Muscle of leg (tissue), 11 donors: ENCODE results near the gene FADS2. TPM values are rescaled to one million over a fixed set of nuclear protein-coding genes. Genes with fewer than 3 reads are reported as not detected.
A peak's percentile ranks its signal among the peaks of the same experiment; 100 is the strongest.

Experiments
- DNase-seq: peaks from one replicate; pipeline ENCODE4 v3.0.0; 2013
- H3K27ac ChIP-seq: one replicate; pipeline ENCODE4 v1.5.1; 2013; ENCODE audit warnings: mild to moderate bottlenecking, low read length, control low read depth
- H3K27me3 ChIP-seq: one replicate; pipeline ENCODE4 v1.6.1; 2013; ENCODE audit warnings: low read length; ENCODE audit not compliant: control insufficient read depth, insufficient read depth
- H3K36me3 ChIP-seq: one replicate; pipeline ENCODE4 v1.6.1; 2013; ENCODE audit warnings: low read length; ENCODE audit not compliant: control insufficient read depth, insufficient read depth
- H3K4me1 ChIP-seq: one replicate; pipeline ENCODE4 v1.6.1; 2013; ENCODE audit warnings: low read length; ENCODE audit not compliant: control insufficient read depth, insufficient read depth
- H3K4me3 ChIP-seq: one replicate; pipeline ENCODE4 v1.5.1; 2013; ENCODE audit warnings: low read length, control low read depth
- H3K9me3 ChIP-seq: replicated peaks from 2 replicates; pipeline ENCODE4 v1.6.1; 2013; ENCODE audit warnings: low read depth, low read length; ENCODE audit not compliant: control insufficient read depth
- WGBS: methylation state at CpG from one replicate; pipeline ENCODE4 v1.1.5; 2013; ENCODE audit warnings: missing lambda C conversion rate; ENCODE audit not compliant: insufficient coverage; 5-methylcytosine and 5-hydroxymethylcytosine counted together
- polyA plus RNA-seq, 8 donors: library from polyadenylated mRNA; unstranded; fragments of 120-200 nt; gene quantifications; one replicate each; pipeline versions ENCODE4 v1.2.1 to v1.2.3, GENCODE V29; 2013; ENCODE audit warnings: inconsistent platforms in 1 of 8, low replicate concordance in 1 of 8; ENCODE audit not compliant: insufficient read length in 8 of 8, insufficient read depth in 1 of 8
- total RNA-seq: library from RNA; stranded (reverse); fragments of 120-200 nt; gene quantifications from one replicate; pipeline ENCODE4 v1.2.4, GENCODE V29; 2013

The FADS2 gene
- total and polyA plus RNA-seq, 9 donors = 46.1 to 130 (median 91.4) TPM

DNA sequence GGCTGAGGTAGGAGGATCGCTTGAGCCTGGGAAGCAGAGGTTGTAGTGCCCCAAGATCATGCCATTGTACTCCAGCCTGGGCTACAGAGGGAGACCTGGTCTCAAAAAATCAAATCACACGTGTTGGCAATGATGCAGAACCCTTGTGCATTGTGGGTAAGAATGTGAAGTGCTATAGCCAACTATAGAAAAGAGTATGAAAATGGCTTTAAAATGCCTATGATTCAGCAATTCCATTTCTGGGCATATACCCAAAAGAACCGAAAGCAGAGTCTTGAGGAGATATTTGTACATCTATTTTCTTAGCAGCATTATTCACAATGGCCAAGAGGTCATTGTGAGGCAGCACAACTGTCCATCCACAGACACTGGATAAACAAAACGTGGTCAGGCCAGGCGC is 65.9 kb downstream of the FADS2 start:
- WGBS = 67% methylated on average over 3 of the region's 5 CpGs
- H3K9me3 ChIP-seq = no peaks in the 10 kb centered on the region
- H3K4me3 ChIP-seq = no peak overlapping the region
- H3K27me3 ChIP-seq = no peaks in the 10 kb centered on the region
- peak overlapping the region; percentile 47 for H3K27ac ChIP-seq
- peaks cover 29% of the 10 kb centered on the region for H3K36me3 ChIP-seq
- DNase-seq = peak; percentile 92
- H3K4me1 ChIP-seq = peaks cover 29% of the 10 kb centered on the region

DNA sequence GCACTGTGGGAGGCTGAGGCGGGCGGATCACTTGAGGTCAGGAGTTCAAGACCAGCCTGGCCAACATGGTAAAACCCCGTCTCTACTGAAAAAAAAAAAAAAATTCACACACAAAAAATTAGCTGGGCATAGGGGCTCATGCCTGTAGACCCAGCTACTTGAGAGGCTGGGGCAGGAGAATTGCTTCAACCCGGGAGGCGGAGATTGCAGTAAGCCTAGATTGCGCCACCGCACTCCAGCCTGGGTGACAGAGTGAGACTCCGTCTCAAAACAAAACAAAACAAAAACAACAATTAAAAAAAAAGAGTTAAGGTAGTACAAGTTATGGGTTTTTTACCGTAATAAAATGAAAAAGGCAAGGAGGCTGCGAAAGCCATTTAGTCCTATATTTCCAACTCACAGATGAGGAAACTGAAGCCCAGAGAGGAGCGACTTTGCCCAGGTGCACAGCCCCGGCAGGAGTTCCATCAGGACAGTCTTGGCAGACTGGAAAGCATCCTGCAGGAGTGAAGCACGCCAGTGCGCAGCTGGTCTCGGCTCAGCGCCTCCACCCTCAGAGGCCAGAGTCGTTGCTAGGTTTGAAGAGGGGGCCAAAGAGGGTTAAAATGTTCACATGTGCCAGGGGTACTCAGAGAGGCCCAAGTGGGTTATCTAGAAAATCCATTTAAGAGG is 67.1 kb downstream of the FADS2 start:
- H3K4me1 ChIP-seq = peaks cover 26% of the 10 kb centered on the region
- no peak overlapping the region for H3K4me3 ChIP-seq
- H3K27ac ChIP-seq = no peak overlapping the region
- no peaks in the 10 kb centered on the region for H3K9me3 ChIP-seq
- H3K36me3 ChIP-seq = peaks cover 37% of the 10 kb centered on the region
- no peaks in the 10 kb centered on the region for H3K27me3 ChIP-seq
- WGBS = 44% methylated on average over 7 of the region's 17 CpGs
- no peak for DNase-seq

DNA sequence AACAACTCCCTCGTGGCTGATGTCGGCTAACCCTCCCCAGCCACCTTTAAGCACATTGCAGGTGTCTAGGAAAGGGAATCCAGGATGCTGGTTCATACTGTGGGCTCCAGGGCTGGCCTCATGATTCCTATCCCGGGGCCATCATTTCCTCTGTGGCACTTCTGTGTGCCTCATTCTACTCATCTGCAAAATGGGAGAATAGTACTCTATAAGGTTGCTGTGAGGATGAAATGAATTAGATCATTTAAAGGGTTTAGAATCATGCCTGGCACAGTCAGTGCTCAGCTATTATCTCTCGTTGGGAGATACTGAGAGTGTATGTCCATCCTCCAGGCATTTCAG is 67.6 kb downstream of the FADS2 start:
- peaks cover 21% of the 10 kb centered on the region for H3K4me1 ChIP-seq
- H3K36me3 ChIP-seq = peaks cover 41% of the 10 kb centered on the region
- H3K4me3 ChIP-seq = no peak overlapping the region
- no peaks in the 10 kb centered on the region for H3K9me3 ChIP-seq
- H3K27me3 ChIP-seq = no peaks in the 10 kb centered on the region
- WGBS = 60% methylated on average over 1 of the region's 4 CpGs
- DNase-seq = no peak
- H3K27ac ChIP-seq = no peak overlapping the region

DNA sequence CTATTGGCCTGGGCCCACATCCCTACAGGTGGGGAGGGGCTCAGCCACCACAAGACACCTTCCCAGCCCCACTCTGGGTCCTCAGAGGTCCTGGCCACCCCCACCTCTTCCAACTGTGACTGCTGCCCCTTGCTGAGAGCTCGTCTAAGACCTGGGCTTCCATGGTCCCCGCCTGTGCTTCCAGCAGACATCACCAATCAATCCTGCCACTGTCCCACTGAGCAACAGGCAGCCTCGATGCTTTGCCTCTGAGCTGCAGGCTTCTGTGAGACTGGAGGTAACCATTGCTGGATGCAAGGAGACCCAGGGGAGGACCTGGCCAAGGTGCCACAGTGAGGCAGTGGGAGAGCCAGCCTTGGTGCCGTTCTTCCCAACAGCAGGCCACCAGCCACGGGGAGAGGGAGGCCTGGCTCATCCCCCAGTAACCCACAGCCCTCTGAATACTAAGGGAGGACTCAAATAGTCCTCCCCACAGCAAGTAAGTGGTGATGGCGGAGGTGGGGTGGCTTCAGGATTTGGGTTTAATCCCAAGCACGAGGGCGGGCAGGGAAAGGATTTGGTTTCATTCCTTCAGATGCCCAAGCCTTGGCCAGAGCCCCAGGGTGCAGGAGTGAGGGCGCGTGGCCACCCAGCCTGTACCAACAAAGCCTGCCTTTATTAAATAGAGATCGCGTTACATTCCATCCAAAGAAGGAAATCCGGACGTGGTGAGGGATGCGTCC is 68.7 kb downstream of the FADS2 start:
- peaks cover 16% of the 10 kb centered on the region for H3K4me1 ChIP-seq
- WGBS = 63% methylated on average over 11 of the region's 15 CpGs
- H3K36me3 ChIP-seq = peaks cover 50% of the 10 kb centered on the region
- no peak overlapping the region for H3K27ac ChIP-seq
- H3K9me3 ChIP-seq = no peaks in the 10 kb centered on the region
- H3K27me3 ChIP-seq = no peaks in the 10 kb centered on the region
- no peak for DNase-seq
- H3K4me3 ChIP-seq = no peak overlapping the region

DNA sequence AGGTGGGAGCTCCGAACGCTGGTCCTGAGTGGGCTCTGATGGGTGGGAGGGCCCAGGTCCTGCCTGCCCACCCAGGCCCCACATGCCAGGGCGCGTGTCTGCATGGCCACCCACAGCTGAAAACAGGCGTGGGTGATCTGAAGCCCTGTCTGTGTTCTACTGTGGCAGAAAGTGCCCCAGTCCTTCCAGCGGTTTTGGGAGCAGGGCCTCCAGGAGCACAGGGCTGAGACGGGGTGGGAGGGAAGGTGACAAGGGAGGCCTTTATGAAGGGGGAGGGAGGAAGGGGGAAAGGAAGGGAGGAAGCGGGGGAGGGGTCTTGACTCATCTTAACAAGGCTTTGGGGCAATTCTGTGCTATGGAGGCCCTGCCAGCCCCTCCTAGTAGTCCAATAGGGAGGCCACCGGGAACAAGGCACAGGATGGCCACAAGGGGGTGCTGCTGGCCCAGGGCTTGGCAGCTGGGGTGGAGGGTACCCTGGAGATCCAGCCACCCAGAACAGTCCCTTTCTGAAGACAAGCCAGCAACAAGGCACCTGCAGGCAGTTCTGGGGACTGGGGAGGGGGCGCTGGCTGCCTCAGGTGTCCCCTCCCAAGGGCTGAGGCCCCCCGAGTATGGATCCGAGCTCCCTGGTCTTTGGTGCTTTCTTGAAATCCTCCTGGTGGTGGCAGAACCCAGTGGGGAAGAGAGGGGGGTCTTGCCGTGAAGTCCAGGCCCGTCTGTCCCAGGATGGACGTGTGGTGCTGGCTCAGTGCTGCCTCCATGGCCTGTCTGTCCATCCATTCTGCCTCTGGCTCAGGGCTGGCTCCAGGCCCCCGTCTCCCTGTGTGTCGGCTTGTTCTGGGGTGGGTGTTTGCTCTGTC is 69.5 kb downstream of the FADS2 start:
- peak; percentile 62 for DNase-seq
- Histone ChIP-seq H3K4me1 (peaks cover 13% of the 10 kb centered on the region), H3K4me3 (no peak overlapping the region), H3K27ac (no peak overlapping the region), H3K9me3 (no peaks in the 10 kb centered on the region), H3K27me3 (no peaks in the 10 kb centered on the region), H3K36me3 (peaks cover 53% of the 10 kb centered on the region)
- WGBS = 62% methylated on average over 13 of the region's 17 CpGs

DNA sequence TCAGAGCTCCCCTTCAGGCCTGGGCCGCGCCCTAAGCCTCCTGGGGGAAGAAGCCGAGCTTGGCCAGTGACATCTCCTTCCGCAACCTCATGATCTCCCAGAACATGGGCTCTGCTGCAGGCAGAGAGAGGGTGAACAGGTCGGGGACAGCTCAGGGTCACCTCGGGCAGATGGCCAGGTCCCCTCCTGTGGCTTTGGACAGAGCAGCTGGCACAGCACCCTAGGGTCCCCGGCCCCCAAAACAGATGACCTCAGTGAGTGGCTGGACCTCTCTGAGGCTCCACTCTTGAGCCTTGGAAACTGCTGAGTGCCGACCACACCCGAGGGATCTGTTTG is 70.1 kb downstream of the FADS2 start:
- Histone ChIP-seq H3K27me3 (no peaks in the 10 kb centered on the region), H3K4me3 (no peak overlapping the region), H3K27ac (no peak overlapping the region), H3K36me3 (peaks cover 55% of the 10 kb centered on the region), H3K4me1 (peaks cover 13% of the 10 kb centered on the region), H3K9me3 (no peaks in the 10 kb centered on the region)
- no peak for DNase-seq
- WGBS = 62% methylated on average over 9 of the region's 9 CpGs

DNA sequence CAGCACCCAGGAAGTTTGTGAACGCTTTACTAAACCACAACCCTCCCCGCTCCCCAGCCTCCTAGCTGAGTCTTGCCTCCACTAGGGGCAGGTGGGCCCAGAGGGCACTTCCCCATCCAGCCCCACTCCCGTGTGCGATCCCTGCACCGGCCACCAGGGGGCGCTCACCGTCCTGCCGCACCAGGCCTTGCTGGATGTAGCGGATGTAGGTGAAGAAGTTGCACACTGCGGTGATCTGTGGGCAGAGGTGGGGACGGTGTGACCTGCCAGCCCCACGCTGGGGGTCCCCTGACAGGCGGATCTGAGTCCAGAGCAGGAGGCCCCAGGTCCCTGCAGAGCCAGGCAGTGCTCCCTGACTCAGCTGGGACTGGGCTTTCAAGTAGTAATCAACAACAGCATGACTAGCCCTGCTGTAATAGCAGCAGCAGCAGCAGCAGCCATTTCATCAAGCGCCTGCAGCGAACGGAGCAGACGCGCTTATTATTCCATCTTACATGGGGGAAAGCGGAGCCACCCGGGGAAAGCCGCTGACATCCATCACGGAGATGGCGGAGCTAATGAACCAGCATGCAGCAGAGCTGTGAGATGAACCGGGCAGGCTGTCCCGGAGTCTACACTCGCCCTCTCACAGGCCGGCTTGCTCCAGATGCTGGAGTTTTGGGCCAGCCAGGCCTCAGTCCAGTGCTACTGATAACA is 71.2 kb downstream of the FADS2 start:
- Histone ChIP-seq H3K27ac (no peak overlapping the region), H3K4me1 (peaks cover 13% of the 10 kb centered on the region), H3K36me3 (peaks cover 63% of the 10 kb centered on the region), H3K9me3 (no peaks in the 10 kb centered on the region), H3K27me3 (no peaks in the 10 kb centered on the region), H3K4me3 (no peak overlapping the region)
- 49% methylated on average over 17 of the region's 27 CpGs for WGBS
- peak; percentile 78 for DNase-seq

DNA sequence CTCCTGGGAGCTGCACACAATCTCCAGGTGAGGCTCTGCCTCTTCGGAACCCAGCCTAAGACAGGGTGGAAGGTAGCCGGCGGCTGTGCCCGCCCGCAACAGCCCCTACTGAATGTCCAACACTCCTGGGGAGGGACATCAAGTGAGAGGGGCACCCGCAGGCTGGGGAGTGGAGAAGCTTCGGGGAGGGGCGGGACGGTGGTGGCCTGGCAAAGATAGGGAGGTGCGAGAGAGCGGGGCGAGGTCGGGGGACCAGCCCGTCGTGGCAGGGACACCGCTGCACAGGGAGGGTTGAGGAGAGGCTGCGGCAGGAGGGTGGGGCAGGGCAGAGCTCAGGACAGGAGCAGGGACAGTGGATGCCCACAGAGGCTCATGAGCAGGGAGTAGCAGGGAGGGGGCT is 72.2 kb downstream of the FADS2 start:
- H3K36me3 ChIP-seq = peaks cover 69% of the 10 kb centered on the region
- H3K9me3 ChIP-seq = no peaks in the 10 kb centered on the region
- H3K27ac ChIP-seq = no peak overlapping the region
- H3K4me1 ChIP-seq = peaks cover 13% of the 10 kb centered on the region
- no peaks in the 10 kb centered on the region for H3K27me3 ChIP-seq
- no peak for DNase-seq
- 81% methylated on average over 14 of the region's 17 CpGs for WGBS
- H3K4me3 ChIP-seq = no peak overlapping the region

DNA sequence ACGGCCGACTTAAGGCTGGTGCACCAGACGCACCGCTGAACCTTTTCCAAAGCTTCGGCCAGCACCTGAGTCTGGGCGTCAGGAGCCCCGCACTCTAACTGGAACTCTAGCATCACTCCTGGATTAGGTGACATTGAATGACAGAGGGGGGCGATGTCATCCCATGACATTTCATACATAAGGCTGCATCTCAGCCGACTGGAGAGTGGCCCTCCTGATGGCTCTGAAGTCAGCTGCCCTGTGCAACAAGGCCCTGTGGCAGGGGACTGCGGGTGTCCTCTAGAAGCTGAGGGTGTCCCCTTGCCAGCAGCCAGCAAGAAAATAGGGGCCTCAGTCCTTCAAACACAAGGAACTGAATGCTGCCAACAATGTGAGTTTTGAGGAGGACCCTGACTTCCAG is 73.3 kb downstream of the FADS2 start:
- H3K27me3 ChIP-seq = no peaks in the 10 kb centered on the region
- H3K9me3 ChIP-seq = no peaks in the 10 kb centered on the region
- WGBS = 80% methylated on average over 10 of the region's 10 CpGs
- peaks cover 71% of the 10 kb centered on the region for H3K36me3 ChIP-seq
- peaks cover 13% of the 10 kb centered on the region for H3K4me1 ChIP-seq
- DNase-seq = no peak
- H3K27ac ChIP-seq = no peak overlapping the region
- no peak overlapping the region for H3K4me3 ChIP-seq

DNA sequence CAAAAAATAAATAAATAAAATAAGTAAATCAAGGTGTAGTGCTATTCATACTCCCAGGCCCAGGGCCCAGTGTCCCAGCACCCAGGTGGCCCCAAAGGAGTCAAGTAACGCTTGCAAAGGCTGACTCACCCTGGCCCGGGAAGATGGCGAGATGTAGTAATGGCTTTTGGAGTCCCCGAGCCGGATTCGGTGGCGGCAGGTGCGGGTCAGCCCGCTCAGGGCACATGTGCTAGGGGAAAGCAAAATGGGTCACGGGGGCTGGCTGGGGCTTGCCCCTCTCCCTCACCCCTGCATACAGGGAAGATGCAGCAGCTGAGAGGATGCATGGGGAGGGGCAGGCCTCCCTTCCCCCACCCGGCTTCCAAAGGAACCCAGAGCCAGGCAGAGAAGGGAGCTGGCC is 74.2 kb downstream of the FADS2 start:
- WGBS = 82% methylated on average over 1 of the region's 11 CpGs
- Histone ChIP-seq H3K9me3 (no peaks in the 10 kb centered on the region), H3K27me3 (no peaks in the 10 kb centered on the region), H3K4me3 (no peak overlapping the region), H3K36me3 (peaks cover 73% of the 10 kb centered on the region), H3K4me1 (peaks cover 13% of the 10 kb centered on the region), H3K27ac (no peak overlapping the region)
- no peak for DNase-seq
